ENCODE data around the gene MTR.

MTR gene

DNA sequence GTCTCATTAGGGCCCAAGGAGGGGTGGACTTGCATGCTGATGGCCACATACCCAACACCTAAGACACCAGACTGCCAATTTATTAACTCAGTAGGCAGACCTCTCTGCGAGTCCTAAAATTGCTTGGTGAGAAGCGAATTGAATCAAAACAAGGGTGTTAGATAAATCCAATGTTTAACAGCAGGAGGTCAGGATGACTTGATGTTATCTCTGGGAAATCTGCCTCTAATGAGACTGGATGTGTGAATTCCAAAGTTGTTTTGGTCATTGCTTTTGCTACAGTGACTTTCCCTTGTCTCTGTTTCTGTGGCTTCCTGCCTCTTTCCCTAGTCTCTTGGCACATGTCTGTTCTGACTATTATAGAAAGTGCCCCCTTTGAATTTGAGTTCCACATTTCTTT is 20.8 kb downstream of the MTR start:
- no peak overlapping the region for H3K4me3 ChIP-seq (ENCODE audit: low read depth, low read length)
- in situ Hi-C loops (cut with HindIII; ENCODE audit: low sequenced_read_pairs): no loop called here
- TF ChIP-seq, protein P1, sequence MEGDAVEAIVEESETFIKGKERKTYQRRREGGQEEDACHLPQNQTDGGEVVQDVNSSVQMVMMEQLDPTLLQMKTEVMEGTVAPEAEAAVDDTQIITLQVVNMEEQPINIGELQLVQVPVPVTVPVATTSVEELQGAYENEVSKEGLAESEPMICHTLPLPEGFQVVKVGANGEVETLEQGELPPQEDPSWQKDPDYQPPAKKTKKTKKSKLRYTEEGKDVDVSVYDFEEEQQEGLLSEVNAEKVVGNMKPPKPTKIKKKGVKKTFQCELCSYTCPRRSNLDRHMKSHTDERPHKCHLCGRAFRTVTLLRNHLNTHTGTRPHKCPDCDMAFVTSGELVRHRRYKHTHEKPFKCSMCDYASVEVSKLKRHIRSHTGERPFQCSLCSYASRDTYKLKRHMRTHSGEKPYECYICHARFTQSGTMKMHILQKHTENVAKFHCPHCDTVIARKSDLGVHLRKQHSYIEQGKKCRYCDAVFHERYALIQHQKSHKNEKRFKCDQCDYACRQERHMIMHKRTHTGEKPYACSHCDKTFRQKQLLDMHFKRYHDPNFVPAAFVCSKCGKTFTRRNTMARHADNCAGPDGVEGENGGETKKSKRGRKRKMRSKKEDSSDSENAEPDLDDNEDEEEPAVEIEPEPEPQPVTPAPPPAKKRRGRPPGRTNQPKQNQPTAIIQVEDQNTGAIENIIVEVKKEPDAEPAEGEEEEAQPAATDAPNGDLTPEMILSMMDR (IDR thresholded peaks at IDR 0.05; ENCODE audit: low read depth, low read length): no peak
- no peak for DNase-seq (ENCODE audit: low read depth, low spot score)

DNA sequence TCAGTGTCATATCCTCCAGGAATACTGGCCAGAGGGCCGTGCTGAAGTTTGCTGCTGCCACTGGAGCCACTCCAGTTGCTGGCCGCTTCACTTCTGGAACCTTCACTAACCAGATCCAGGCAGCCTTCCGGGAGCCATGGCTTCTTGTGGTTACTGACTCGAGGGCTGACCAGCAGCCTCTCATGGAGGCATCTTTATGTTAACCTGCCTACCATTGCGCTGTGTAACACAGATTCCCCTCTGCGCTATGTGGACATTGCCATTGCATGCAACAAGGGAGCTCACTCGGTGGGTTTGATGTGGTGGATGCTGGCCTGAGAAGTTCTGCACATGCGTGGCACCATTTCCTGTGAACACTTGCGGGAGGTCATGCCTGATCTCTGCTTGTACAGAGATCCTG is 24.8 kb downstream of the MTR start:
- no peak for DNase-seq (ENCODE audit: low read depth, low spot score)
- TF ChIP-seq, protein P1 (IDR thresholded peaks at IDR 0.05; ENCODE audit: low read depth, low read length): no peak
- in situ Hi-C loops (cut with HindIII; ENCODE audit: low sequenced_read_pairs): no loop called here
- H3K4me3 ChIP-seq (ENCODE audit: low read depth, low read length): no peak overlapping the region

DNA sequence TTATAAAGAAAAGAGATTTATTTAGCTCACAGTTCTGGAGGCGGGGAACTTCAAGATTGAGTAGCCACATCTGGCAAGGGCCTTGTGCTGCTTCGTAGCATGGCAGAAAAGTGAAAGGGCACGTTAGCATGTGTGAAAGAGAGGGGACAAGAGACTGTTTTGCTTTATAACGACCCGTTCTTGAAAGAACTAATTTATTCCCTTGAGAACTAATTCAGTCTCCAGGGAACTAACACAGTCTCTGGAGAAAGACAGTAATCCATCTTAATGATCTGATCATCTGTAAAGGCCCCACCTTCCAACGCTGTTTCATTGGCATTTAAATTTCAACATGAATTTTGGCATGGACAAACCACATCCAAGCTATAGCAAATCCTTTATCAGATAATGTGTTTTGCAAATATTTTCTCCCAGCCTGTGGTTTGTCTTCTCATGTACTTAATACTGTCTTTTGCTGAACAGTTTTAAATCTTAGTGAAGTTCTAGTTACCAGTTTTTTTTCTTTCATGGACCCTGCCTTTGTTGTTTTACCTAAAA is 26.1 kb downstream of the MTR start:
- DNase-seq (ENCODE audit: low read depth, low spot score): no peak
- TF ChIP-seq, protein P1 (IDR thresholded peaks at IDR 0.05; ENCODE audit: low read depth, low read length): no peak
- in situ Hi-C loops (cut with HindIII; ENCODE audit: low sequenced_read_pairs): no loop called here
- H3K4me3 ChIP-seq (ENCODE audit: low read depth, low read length): no peak overlapping the region

- in situ Hi-C loops (cut with HindIII; ENCODE audit: low sequenced_read_pairs): no loop called here
- DNase-seq (ENCODE audit: low read depth, low spot score): no peak
- H3K4me3 ChIP-seq (ENCODE audit: low read depth, low read length): no peak overlapping the region
- TF ChIP-seq, protein P1 (IDR thresholded peaks at IDR 0.05; ENCODE audit: low read depth, low read length): no peak
These were observed 28.5 kb downstream of the MTR start for GRCh38 chr1:236823559-236823958.

DNA sequence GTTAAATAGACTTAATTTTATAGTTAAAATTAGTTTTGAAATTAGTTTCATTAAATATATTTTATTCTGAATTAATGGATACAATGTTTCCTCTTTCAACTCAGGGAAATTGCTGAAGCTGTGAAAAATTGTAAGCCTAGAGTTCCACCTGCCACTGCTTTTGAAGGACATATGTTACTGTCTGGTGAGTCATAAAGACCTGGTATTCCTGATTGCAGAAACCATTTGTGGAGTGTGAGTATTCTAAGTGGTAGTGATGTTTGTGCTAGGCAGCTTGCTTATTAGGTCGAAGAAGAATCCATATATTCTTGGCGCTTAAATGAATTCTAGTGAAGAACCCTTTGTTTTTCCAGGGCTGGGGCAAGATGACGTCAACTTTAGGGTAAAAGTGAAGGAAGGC is 34.0 kb downstream of the MTR start:
- TF ChIP-seq, protein P1 (IDR thresholded peaks at IDR 0.05; ENCODE audit: low read depth, low read length): no peak
- in situ Hi-C loops (cut with HindIII; ENCODE audit: low sequenced_read_pairs): no loop called here
- H3K4me3 ChIP-seq (ENCODE audit: low read depth, low read length): no peak overlapping the region
- DNase-seq (ENCODE audit: low read depth, low spot score): no peak

GRCh38 chr1:236830116-236830515 is 35.0 kb downstream of the MTR start:
- TF ChIP-seq, protein P1 (IDR thresholded peaks at IDR 0.05; ENCODE audit: low read depth, low read length): no peak
- H3K4me3 ChIP-seq (ENCODE audit: low read depth, low read length): no peak overlapping the region
- no peak for DNase-seq (ENCODE audit: low read depth, low spot score)
- in situ Hi-C loops (cut with HindIII; ENCODE audit: low sequenced_read_pairs): no loop called here

GRCh38 chr1:236830560-236830959 is 35.5 kb downstream of the MTR start:
- TF ChIP-seq, protein P1 (IDR thresholded peaks at IDR 0.05; ENCODE audit: low read depth, low read length): no peak
- no peak for DNase-seq (ENCODE audit: low read depth, low spot score)
- H3K4me3 ChIP-seq (ENCODE audit: low read depth, low read length): no peak overlapping the region
- in situ Hi-C loops (cut with HindIII; ENCODE audit: low sequenced_read_pairs): no loop called here
